SHP77 (cell line): Measurements from ENCODE around the gene OR8B8.
"Not testable (repeated sequence)": the region's sequence is repeated elsewhere in the genome, so short reads cannot be mapped to it uniquely, and the experiment has no call there.

ENCODE experiments used
- DNase-seq, 2 experiments: peaks; one replicate each; lab custom pipeline; 2025; lab: John Stamatoyannopoulos, UW

Gene OR8B8

DNA sequence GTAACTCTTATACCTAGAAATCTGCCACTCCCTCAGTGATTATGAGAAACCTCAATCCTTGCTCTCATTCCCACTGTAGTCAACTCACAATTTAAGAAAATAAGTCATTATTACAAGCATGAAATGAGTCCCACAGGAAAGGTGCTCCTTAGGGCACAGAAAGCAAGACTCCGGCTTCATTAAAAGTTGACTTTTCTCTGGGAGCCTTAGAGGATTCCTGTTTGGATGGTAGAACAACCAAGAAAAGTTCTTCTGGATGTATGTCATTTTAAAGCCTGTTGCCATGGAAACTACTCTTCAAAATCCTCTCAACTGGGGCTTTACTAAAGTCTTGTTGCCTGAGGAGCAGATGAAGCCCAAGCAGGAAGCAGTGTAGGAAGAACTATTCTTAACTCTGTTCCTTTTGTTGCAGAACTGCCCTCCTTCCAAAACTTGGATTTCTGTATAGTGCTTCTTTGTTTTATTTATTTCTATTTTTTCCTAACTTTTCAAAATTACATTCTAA, at the start of gene OR8B8:
Gene OR8B8, minus strand, starts transcription at position 51 of the 505 bp plus-strand sequence. CDS start 4,611 bp downstream, outside the sequence.
- DNase-seq, result no peak

DNA sequence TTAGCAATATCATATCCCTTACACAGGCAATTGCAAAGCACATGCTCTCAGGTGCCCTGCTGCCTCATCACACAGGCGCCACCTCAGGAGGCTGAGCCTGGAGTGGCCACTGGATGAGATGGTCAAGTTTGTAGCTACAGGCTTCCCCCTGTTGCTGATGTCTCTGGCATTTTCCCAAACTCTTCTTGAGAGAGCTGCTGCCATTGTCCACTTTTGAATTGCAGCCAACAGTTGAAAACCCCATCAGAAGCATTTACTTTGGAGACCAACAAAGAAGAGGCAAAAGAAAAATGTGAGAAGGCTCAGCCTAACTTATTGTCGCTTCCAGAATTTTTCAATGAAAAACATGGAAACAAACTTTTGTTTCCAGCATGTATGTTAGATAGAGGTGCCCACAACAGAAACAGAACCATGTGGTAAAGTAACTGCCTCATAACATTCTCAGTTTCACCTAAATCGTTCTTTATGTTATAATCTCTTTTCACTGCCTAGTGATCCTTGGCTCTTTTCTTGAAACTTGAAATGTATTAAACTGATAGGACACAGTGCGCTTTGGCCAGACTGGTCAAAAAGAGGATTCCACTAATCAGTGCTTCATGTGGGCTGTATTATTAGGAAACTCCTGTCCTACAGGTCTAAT, 47.6 kb upstream of the OR8B8 start:
- no peak for DNase-seq

- DNase-seq, result no peak
These were observed 37.9 kb upstream of the OR8B8 start for GRCh38 chr11:124483422-124483821.

DNA sequence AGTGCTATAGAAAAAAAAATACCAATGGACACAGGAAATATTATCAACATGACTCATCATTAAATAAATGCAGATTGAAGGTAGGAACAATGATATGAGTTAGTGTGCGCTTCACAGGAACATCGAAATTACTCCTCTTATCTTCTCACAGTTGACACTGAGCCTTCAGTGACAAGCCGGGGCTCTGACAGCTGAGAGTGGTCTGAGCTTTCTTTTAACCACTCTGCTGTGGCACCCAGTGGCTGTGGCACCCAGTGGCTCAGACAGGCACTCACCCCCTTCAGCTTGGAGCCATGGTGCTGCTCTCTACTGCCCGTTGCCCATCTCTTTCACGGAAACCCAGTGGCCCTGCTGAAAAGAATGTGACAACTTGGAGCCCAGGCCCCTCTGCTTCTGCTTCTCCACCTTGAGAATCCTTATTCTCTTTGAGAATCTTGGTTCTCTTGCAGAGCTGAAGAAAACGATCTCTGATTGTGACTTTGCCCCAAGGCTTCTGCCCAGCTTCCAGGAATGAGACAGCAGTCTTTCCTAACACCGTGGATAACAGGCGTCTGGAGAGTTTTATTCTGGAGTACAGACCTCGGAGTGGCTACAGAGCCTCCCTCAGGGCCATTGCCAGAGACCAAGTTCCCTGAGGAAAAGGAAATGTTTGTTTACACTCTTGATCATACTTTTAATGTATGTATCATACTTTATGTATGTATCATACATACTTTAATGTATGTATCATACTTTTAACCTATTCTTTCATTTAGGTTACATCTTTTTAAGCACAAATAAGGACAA, 37.1 kb upstream of the OR8B8 start:
- DNase-seq, result no peak

- DNase-seq, result peak in 1 of 2 experiments; percentile 21
These were observed 36.1 kb upstream of the OR8B8 start for GRCh38 chr11:124481365-124482323.

DNA sequence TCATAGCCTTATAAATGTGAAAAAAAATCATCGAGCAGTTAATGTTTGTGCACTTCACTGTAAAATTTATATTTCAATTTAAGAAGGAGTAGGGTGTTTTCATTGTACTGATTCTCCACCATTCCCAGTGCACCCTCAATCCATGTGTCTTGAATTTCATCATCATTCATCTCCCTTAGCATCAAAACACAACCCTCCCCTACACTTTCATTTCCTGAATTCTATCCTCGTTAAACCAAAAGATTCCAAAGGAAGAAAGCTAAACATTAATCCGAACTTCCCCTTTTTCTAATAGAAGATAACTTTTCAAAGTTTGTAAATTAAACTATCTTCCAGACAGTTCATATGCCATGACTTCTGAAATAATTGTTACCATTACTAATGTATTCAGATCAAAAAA, 34.1 kb upstream of the OR8B8 start:
- DNase-seq, result no peak

DNA sequence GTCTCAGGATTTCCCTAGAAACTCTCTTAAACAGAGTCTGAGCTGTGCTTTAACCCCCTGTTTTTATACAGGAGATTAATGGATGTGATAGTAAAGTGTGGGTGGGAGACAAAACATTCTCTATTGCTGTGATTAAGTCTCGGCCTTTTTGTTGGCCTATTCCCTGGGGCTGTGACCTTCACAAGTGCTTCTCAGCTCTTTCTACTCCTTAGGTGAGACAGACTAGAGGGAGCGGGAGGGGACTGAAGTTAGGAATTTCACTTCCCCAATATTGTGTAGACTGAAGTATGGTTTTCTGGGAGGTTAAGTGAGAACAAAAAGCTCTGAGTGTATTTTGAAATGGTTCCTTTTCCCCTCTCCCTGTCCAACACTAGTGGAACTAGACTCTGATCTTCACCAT, 29.8 kb upstream of the OR8B8 start:
- DNase-seq, result no peak

- DNase-seq, result no peak
These were observed 29.3 kb upstream of the OR8B8 start for GRCh38 chr11:124474779-124475178.

DNA sequence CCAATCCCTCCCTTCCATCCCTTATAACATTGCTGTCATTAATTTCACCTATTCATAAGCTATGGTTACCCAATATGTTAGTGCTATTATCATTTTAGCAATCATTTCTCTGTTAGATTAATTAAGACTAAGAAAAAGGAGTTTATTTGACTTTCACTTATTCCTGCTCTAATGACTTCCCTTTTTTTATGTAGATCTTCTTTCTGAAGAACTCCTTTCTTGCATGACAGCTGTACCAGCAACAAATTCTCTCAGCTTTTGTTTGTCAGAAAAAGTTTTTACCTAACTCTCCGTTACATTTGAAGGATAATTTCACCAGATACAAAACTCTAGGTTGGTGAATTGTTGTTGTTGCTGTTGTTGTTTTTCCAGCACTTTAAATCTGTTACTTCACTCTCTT, 28.6 kb upstream of the OR8B8 start:
- DNase-seq, result no peak

DNA sequence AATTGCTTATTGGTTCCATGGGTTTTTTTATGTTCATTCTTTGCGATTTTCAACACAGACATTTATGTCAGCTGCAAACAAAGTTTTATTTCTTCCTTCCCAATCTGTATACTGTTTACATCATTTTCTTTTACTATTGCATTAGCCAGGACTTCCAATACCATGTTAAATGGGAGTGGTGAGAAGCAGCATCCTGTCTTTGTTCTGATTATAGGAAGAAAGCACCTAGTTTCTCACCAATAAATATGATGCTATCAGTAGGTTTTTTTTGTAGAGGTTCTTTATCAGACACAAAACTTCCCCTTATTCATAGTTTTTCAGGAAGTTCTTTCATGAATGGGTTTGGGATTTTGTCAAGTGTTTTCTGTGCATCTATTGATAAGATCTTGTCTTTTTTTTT, 28.0 kb upstream of the OR8B8 start:
- DNase-seq, result no peak

GRCh38 chr11:124470561-124471227, 25.2 kb upstream of the OR8B8 start:
- no peak for DNase-seq

- no peak for DNase-seq
These were observed 22.0 kb upstream of the OR8B8 start for GRCh38 chr11:124467381-124467927.

DNA sequence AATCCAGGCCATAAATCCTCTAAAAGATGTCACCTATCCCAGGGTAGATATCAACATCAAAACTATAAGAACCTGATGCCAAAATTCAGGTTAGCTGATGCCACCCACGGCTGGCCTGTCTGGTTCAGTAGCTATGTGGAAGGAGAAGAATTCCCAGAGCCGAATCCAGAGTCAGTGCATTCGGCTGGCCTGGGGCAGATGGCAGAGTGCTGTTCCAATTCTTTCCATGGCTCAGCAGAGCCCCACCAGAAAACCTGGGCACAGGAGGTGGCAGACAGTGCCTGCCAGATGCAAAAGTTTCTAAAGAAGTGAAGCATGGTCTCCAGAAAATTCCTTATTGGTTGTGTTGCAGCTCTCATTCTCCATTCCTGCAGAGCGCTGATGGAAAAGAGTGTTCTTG, 19.9 kb upstream of the OR8B8 start:
- DNase-seq, result no peak

DNA sequence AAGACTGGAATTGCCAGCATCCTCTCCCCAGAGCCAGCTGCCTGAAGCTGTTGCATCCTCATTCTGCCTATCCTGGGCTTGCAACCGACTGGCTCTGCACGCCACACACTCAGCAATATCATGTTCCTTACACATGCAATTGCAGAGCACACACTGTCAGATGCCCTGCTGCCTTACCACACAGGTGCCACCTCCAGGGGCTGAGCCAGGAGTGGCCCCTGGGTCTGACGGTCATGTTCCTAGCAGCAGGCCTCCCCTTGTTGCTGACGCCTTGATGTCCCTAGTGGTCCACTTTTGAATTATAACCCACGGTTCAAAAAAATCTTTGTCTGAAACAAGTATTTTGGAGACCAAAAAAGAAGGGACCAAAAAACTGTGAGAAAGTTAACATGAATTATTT, 18.5 kb upstream of the OR8B8 start:
- DNase-seq, result no peak

- DNase-seq, result no peak
These were observed 17.8 kb upstream of the OR8B8 start for GRCh38 chr11:124463324-124463723.

DNA sequence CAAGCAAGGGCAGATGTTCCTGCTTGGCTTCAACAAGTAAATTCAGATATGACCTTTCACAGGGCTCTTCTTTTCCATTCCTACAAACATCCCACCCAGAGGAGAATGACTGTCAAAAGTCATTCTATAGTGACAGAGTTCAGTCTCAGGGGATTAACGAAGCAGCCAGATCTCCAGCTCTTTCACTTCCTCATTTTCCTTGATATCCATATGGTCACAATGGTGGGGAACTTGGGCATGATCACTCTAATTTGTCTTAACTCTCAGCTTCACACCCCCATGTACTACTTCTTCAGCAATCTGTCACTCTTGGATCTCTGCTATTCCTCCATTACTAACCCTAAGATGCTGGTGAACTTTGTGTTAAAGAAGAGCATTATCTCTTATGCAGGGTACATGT, 15.0 kb upstream of the OR8B8 start:
- no peak for DNase-seq

DNA sequence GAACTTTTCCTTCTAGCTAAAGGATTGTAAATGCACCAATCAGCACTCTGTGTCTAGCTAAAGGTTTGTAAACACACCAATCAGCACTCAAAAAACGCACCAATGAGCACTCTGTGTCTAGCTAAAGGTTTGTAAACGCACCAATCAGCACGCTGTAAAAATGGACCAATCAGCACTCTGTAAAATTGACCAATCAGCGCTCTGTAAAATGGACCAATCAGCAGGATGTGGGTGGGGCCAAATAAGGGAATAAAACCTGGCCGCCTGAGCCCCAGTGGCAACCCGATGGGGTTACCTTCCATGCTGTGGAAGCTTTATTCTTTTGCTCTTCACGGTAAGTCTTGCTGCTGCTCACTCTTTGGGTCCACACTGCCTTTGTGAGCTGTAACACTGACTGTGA, 13.9 kb upstream of the OR8B8 start:
- not testable (repeated sequence) for DNase-seq

- DNase-seq, result no peak
These were observed 9.1 kb upstream of the OR8B8 start for GRCh38 chr11:124454552-124454951.

DNA sequence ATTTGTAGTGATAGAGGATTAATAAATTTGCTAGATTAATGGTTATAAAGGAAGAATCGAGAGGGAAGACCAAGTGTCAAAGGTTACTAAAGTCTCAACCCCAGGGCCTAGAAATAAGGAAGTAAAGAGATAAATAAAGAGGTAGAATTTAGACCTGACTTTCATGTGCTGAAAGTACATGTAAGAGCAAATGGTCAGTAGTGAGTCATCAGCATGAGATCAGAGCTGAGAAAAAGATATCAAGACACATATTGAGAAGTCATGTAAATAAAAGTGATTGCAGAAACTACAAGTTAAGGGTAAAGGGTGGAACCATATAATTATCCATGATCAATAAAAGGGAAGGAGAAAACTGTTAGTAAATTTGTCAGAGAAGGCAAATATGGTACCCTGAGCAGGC, 1.4 kb upstream of the OR8B8 start:
- DNase-seq, result no peak

DNA sequence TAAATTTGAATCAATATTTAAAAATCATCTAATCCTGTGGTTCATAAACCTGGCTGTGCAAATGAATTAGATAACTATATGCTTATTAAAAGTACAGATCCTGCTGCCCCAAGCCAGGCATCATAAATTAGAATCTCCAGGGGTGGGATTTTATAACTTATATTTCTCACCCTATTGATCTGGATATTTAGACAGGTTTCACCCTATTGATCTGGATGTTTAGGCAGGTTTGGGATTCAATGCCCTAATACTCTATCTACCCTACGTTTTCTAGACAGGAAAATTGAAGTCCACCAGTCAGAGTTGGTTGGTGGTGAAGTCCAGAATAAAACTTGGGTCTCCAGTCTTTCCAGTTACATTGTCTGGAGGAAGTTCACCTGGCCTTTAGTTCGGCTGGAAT, 2.6 kb downstream of the OR8B8 start:
- no peak for DNase-seq

DNA sequence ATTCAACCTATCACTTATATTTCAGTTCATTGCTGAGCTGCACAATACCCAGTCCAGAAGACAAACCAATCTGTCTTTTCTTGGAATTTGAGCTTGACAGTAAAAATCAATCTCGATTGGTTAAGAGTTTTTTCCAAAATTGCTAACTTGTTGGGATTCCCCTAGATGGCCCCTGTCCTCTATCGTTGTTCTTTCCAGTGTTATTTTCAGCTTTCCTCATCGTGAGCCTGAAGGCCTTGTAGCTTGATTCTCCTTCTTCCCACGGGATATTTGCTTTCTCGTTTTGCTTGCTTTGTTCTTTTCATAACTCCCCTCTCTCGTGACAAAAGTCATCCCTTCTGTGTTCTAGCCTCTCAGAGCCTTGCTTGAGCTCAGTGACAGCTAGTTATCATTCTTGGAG, 3.1 kb downstream of the OR8B8 start:
- DNase-seq, result no peak

GRCh38 chr11:124441519-124441918, 4.0 kb downstream of the OR8B8 start:
- DNase-seq, result no peak
